ENCODE data around the gene KLHL29. TPM values are rescaled to one million over a fixed set of nuclear protein-coding genes. Genes with fewer than 3 reads are reported as not detected.

Gene KLHL29
- total RNA-seq, 2 donors from 2014 or later: 2.0 to 2.9 TPM

GRCh38 chr2:23432531-23432930 lies 47.6 kb downstream of the KLHL29 start:
- Histone ChIP-seq H3K9me3 (no peaks in the 10 kb centered on the region), H3K9ac (ENCODE audit: low read depth in 2 of 2, low read length in 2 of 2) (no peak overlapping the region), H3K36me3 (no peaks in the 10 kb centered on the region), H3K27me3 (no peaks in the 10 kb centered on the region), H3K27ac (no peak overlapping the region), H3K4me1 (no peaks in the 10 kb centered on the region), H3K4me3 (no peak overlapping the region)
- no peak for TF ChIP-seq CTCF (IDR thresholded peaks at IDR 0.05)
- DNase-seq: no peak
- intact Hi-C loops (cut with DNase I): no loop called here

GRCh38 chr2:23433282-23433681 lies 48.3 kb downstream of the KLHL29 start:
- H3K27ac ChIP-seq: no peak overlapping the region

GRCh38 chr2:23434721-23435121 lies 49.7 kb downstream of the KLHL29 start:
- Histone ChIP-seq H3K27ac (no peak overlapping the region), H3K36me3 (no peaks in the 10 kb centered on the region)

More at GRCh38 chr2:23433282-23433681, 48.3 kb downstream of the KLHL29 start:
- Histone ChIP-seq H3K4me1 (no peaks in the 10 kb centered on the region), H3K36me3 (no peaks in the 10 kb centered on the region), H3K27me3 (no peaks in the 10 kb centered on the region), H3K4me3 (no peak overlapping the region), H3K9ac (ENCODE audit: low read depth in 2 of 2, low read length in 2 of 2) (no peak overlapping the region), H3K9me3 (no peaks in the 10 kb centered on the region)
- TF ChIP-seq CTCF (IDR thresholded peaks at IDR 0.05): no peak
- no peak for DNase-seq
- intact Hi-C loops (cut with DNase I): no loop called here

GRCh38 chr2:23435250-23436035 lies 50.5 kb downstream of the KLHL29 start:
- Histone ChIP-seq H3K4me3 (no peak overlapping the region), H3K4me1 (no peaks in the 10 kb centered on the region), H3K9me3 (no peaks in the 10 kb centered on the region), H3K36me3 (no peaks in the 10 kb centered on the region), H3K27me3 (no peaks in the 10 kb centered on the region), H3K27ac (no peak overlapping the region), H3K9ac (ENCODE audit: low read depth in 2 of 2, low read length in 2 of 2) (no peak overlapping the region)
- no peak for DNase-seq
- TF ChIP-seq CTCF (IDR thresholded peaks at IDR 0.05): no peak
- intact Hi-C loops (cut with DNase I): no loop called here

More at GRCh38 chr2:23434721-23435121, 49.7 kb downstream of the KLHL29 start:
- intact Hi-C loops (cut with DNase I): no loop called here
- H3K9me3 ChIP-seq: no peaks in the 10 kb centered on the region
- TF ChIP-seq CTCF (IDR thresholded peaks at IDR 0.05): no peak
- no peaks in the 10 kb centered on the region for H3K4me1 ChIP-seq
- H3K4me3 ChIP-seq: no peak overlapping the region
- H3K27me3 ChIP-seq: no peaks in the 10 kb centered on the region
- H3K9ac ChIP-seq (ENCODE audit: low read depth in 2 of 2, low read length in 2 of 2): no peak overlapping the region
- DNase-seq: no peak

DNA sequence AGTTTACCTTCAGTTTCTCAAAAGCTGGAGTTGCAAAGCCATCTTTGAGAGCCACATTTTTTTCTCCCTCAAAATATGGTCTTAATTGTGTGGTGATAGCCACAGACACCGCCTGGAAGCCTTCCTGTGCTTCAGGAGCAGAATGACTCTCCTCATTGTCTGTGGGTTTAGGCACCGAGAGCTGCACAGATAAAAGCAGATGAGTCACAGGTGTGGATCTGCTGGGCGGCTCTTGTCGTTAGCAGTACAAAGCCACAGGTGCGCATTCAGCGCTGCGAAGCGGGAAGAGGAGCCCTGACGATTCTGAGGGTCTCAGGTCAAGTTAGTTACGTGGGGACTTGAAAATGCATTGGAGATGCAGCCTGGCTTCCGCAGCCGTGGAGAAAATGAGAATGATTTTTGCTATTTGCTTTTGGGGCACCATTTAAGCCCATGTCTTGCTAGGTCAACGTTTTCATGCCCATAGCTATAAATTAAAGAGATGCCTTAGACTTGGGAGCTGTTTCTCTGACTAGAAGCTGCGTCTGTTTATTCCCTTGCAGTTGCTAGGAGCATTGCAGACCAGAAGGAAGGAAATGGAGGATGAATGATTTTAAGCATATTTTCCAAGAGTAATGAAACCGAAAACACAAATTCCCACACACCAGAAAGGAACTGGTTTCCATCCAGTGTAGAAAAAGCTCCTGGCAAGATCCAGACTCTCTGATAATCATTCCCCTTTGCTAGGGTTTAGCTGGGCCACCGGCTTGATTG lies 51.5 kb downstream of the KLHL29 start:
- Histone ChIP-seq H3K9ac (ENCODE audit: low read depth in 2 of 2, low read length in 2 of 2) (no peak overlapping the region), H3K27me3 (no peaks in the 10 kb centered on the region), H3K27ac (peak overlapping the region; percentile 0), H3K9me3 (no peaks in the 10 kb centered on the region), H3K36me3 (no peaks in the 10 kb centered on the region), H3K4me3 (no peak overlapping the region), H3K4me1 (no peaks in the 10 kb centered on the region)
- no peak for DNase-seq
- intact Hi-C loops (cut with DNase I): no loop called here
- no peak for TF ChIP-seq CTCF (IDR thresholded peaks at IDR 0.05)

Data from colonic mucosa (tissue), 4 donors.